GM10266 (cell line): ENCODE results near the gene HPS5.
"Not testable (repeated sequence)": the region's sequence is repeated elsewhere in the genome, so short reads cannot be mapped to it uniquely, and the experiment has no call there.

Experiments used
- DNase-seq: peaks from one replicate; pipeline ENCODE4 v3.0.0; 2012; ENCODE audit errors: extremely low spot score
- TF ChIP-seq, protein P1 (sequence below): IDR thresholded peaks from 2 replicates; pipeline ENCODE4 v1.5.1; 2012; ENCODE audit warnings: mild to moderate bottlenecking, low read depth; ENCODE audit not compliant: control insufficient read depth, insufficient read depth; ENCODE audit errors: missing control alignments

HPS5 gene

DNA sequence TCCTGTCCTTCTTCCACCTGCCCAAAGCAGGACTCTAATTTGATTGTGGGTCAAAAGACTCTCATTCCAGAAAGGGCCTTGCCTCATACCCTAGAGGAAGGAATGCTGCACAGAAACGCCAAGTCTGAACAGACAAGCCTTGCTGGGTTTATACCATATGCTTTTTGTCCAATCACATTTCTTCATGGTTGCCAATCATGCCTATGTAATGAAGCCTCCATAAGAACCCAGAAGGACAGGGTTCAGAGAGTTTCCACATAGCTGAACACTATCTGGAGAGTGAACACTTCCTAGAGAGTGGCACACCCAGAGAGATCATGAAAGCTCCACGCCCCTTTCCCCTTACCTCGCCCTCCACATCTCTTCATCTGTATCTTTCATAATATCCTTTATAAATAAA, 68.7 kb downstream of the HPS5 start:
- TF ChIP-seq, protein P1, sequence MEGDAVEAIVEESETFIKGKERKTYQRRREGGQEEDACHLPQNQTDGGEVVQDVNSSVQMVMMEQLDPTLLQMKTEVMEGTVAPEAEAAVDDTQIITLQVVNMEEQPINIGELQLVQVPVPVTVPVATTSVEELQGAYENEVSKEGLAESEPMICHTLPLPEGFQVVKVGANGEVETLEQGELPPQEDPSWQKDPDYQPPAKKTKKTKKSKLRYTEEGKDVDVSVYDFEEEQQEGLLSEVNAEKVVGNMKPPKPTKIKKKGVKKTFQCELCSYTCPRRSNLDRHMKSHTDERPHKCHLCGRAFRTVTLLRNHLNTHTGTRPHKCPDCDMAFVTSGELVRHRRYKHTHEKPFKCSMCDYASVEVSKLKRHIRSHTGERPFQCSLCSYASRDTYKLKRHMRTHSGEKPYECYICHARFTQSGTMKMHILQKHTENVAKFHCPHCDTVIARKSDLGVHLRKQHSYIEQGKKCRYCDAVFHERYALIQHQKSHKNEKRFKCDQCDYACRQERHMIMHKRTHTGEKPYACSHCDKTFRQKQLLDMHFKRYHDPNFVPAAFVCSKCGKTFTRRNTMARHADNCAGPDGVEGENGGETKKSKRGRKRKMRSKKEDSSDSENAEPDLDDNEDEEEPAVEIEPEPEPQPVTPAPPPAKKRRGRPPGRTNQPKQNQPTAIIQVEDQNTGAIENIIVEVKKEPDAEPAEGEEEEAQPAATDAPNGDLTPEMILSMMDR: no peak
- no peak for DNase-seq

DNA sequence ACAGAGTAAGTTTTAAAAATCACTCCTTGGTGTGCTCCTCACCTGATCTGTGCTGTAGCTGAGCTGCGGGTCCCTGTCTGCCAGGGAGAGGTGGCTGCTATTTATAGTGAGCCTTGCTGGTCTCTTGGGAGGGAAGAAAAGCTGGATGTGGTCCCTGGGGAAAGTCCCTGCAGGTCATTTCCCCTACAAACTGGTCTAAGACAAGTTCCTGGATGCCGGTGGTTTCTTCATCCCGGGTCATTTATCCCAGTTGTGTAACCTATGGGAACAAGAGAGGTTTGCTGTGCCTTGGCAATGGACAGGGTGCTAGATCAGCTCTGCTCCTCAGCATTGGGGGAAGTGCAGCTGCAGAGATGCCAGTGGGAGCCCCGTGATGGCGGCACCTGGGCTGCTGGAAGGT, 73.4 kb downstream of the HPS5 start, which contains the start of gene SAA2:
Gene SAA2, minus strand, starts transcription at position 108 of the 400 bp plus-strand sequence. CDS start 657 bp downstream, outside the sequence.
- TF ChIP-seq, protein P1: no peak
- DNase-seq: no peak

DNA sequence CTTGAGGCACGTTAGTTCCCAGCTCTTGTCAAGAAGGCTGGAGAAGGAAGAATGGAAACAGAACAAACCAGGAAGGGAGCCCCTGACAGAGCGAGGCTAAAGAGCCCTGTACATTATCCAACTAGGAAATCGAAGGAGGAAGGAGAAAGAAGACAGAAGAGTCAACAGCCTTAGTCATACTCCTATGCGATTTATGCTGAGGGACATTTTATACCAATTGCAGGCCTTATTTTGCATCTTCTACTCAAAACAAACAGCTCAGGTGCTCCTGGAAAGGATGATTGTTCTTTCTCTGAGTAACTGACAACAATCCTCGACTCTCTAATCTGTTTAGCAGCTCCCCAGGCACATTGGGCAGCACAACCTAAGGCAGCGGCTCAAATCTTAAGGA, 74.8 kb downstream of the HPS5 start:
- DNase-seq: not testable (repeated sequence)

DNA sequence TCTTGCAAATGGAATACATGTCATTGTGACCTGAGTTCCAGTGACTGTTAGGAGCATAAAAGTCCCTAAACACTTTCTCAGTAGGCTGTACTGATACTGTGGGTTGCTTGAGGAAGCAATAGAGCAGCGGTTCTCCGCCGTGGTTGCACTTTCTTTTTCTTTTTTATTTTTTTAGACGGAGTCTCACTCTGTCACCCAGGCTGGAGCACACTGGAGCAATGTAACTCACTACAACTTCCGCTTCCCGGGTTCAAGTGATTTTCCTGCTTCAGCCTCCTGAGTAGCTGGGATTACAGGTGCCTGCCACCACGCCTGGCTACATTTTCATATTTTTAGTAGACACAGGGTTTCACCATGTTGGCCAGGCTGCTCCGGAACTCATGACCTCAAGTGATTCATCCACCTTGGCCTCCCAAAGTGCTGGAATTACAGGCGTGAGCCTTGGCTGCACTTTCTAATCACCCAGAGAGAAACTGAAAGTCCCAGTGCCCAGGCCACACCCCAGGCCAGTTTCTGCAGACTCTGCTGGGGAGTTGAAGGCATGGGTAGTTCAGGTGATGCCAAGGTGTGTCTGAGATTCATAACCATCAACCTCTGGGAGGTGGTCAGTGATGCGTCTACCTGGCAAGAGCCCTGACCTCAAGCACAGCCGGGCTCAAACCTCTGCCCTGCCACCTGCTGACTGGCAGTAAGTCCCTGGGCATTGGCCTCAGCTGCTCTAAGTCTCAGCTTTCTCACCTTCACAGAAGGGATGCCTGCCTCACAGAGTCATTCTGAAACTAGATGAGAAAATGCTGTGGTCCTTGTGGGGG, 75.4 kb downstream of the HPS5 start:
- DNase-seq: peak; percentile 50

DNA sequence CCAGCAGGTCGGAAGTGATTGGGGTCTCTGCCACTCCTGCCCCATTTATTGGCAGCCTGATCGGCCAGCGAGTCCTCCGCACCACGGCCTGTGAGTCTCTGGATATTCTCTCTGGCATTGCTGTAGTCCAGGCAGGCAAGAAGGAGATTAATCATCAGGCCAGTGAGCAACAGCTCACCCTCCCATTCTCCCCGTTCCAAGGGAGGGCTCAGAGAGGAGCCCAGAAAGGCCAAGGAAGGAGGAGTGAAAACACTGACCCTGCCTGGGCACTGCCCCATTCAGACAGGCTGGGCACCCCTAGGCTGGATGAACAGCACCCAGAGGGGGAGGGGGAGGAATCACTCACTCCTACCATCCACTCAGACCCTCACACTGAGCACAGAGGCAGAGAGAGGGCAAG, 76.5 kb downstream of the HPS5 start:
- TF ChIP-seq, protein P1: no peak
- DNase-seq: no peak

DNA sequence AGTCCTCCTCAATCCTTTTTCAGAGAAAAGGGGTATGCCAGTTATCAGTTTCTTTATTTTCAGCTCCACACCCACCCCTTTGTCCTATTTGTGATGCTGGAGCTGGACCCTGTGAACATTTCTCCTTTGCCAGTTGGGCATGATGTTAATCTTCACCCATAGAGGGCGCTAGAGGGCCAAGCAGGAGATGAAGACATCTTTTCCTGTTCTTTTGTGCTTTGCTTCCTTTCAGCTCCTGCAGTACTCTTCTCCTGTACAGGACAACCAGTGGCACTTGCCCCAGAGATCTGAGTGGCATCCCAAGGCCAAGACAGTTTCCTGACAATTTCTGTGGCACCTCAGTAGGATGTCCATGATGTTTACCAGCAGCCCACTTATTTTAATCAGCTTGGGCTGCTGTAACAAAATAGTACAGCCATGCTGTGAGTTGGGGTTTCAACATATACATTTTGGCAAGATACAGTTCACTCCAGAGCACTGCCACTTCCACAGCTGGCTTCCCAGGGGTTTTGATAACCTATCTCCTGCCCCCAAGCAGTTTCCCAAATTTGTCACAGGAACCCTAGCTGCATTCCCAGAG, 78.1 kb downstream of the HPS5 start:
- peak; percentile 56 for DNase-seq

DNA sequence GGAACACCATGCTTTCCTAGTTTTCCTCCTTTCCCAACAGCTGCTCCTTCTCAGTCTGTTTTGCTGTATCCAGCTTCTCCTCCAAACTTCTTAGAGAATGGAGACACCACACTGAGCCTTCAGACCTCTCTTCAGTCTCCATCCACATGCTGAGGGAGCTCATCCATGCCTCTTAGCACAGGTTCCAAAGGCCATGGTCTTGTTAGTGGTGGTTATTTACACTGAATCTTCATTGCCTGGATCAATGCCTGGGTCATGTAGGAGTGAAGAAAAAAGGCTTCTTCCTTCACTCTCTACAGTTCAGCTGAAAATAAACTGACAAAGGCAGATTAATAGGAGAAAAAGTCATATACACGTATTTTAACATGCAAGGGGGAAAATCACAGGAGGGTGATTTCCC, 82.3 kb downstream of the HPS5 start:
- TF ChIP-seq, protein P1: no peak
- no peak for DNase-seq

More for the DNA sequence above, 78.1 kb downstream of the HPS5 start:
- TF ChIP-seq, protein P1: peak; percentile 86

DNA sequence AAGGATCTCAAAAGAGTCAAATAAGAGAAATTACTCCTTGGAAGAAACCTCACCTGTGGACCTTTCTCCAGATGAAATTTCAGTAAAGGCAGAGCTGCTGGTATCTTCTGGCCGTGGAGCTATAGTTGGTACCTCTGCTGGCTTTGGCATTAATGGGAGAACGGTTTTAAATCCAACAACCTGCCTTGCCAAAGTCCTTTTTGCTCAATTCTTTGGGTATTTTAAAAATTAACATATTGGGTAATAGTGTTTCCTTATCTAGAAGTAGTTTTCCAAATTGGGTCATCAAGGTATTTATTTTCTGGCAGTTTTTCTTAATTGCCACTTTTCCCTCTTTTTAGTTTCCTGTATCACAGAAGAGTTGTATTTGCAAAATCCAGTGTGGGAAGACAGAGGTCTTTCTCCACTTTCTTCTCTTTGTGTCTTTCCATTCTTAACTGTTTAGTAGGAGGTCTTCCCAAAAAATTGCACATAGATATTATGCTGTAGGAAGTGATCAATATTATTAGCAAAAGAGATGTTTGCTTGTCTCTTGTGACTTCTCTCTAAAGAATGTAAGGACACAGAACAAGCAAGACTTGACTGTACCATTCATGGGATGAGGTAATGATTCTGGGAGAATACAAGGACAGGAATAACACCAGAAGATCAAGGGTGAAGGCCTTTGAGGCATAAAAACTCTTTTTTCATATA, 85.1 kb downstream of the HPS5 start, which contains the start of gene SAA4:
Gene SAA4, minus strand, starts transcription at position 139 of the 693 bp plus-strand sequence. CDS start 876 bp downstream, outside the sequence.
- TF ChIP-seq, protein P1: no peak
- DNase-seq: no peak
